GM20000 (cell line): ENCODE data around the gene MIA.
"Not testable (repeated sequence)": the region's sequence is repeated elsewhere in the genome, so short reads cannot be mapped to it uniquely, and the experiment has no call there.

ENCODE experiments used
- DNase-seq: peaks from one replicate; pipeline ENCODE4 v3.0.0; 2012; ENCODE audit warnings: low spot score
- CTCF ChIP-seq: IDR thresholded peaks from 2 replicates; pipeline ENCODE4 v1.5.1; 2012; ENCODE audit warnings: mild to moderate bottlenecking, control low read depth; ENCODE audit errors: extremely low read depth, missing control alignments

The MIA gene

GRCh38 chr19:40815223-40815622, 39.9 kb downstream of the MIA start:
- TF ChIP-seq CTCF: no peak
- DNase-seq: no peak

GRCh38 chr19:40818480-40819399, 43.4 kb downstream of the MIA start:
- TF ChIP-seq CTCF: peak; percentile 17
- not testable (repeated sequence) for DNase-seq

GRCh38 chr19:40819479-40820234, 44.3 kb downstream of the MIA start:
- TF ChIP-seq CTCF: peak; percentile 32
- DNase-seq: not testable (repeated sequence)

- no peak for DNase-seq
- no peak for TF ChIP-seq CTCF
Observed at GRCh38 chr19:40822161-40822560, 46.8 kb downstream of the MIA start.

- DNase-seq: not testable (repeated sequence)
Observed at GRCh38 chr19:40822704-40823553, 47.6 kb downstream of the MIA start.

GRCh38 chr19:40824916-40825315, 49.6 kb downstream of the MIA start:
- DNase-seq: not testable (repeated sequence)

- not testable (repeated sequence) for DNase-seq
Observed at GRCh38 chr19:40825460-40826095, 50.3 kb downstream of the MIA start.

- not testable (repeated sequence) for DNase-seq
Observed at GRCh38 chr19:40826312-40826698, 51.0 kb downstream of the MIA start.

GRCh38 chr19:40826699-40827385, 51.5 kb downstream of the MIA start:
- not testable (repeated sequence) for DNase-seq
